SK-MEL-5 (cell line): Measurements from ENCODE around the gene MAP1LC3B. TPM values are rescaled to one million over a fixed set of nuclear protein-coding genes. Genes with fewer than 3 reads are reported as not detected.

Source experiments
- DNase-seq: peaks from one replicate; pipeline ENCODE4 v3.0.0-alpha.2; 2016; ENCODE audit warnings: low read depth, low spot score
- in situ Hi-C: cut with HindIII; loops from 2 replicates; pipeline ENCODE4 v1.10.0; 2016; ENCODE audit warnings: low sequenced_read_pairs, high pct_unique_total_duplicates, low pct_unique_long_range_greater_than_20kb
- total RNA-seq: library from RNA; depleted of rRNA; stranded (reverse); fragments of >200 nt; shearing (Covaris generic); gene quantifications from 2 replicates; pipeline ENCODE4 v1.2.3, GENCODE V29; 2014

The MAP1LC3B gene
- total RNA-seq, 1 experiment from 2014 or later: 32.2 TPM

DNA sequence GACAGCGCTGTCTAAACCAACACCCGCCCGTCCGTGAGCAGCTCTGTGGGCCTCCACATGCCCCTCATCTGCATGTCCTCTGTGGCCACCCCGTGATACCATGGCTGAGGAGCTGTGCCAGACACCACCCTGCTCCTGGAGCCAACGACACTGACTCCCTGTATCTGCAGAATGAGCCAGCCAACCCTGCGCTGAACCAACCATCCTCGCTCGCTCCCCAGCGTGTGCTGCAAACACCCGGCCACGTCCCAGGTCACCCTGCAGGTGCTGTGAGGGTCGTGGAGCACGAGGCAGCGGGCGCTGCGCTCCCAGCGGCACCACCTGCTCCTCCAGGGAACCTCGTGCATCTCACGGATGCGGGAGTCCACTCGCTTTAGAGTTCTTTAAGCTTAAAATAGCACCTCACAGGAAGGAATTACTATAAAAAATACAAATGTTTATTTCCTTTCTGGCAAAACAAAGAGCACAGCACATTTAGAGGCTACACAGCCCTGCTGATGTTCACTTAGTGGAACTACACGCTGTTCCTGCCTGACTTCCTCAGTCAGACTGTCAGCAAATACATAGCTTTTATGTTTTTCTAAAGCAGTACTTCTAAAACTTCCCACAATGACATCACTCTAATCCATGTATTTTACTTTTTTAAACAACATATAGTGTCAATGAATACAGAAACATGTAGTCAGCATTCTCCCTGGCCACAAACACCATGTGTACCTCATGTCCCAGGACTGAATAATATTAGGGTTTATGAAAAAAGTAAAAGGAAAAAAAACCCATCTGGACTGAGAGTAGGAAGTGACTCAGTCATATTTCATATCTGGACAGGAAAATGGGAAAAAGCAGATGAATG is 43.5 kb downstream of the MAP1LC3B start:
- no peak for DNase-seq
- in situ Hi-C loops: no loop called here

DNA sequence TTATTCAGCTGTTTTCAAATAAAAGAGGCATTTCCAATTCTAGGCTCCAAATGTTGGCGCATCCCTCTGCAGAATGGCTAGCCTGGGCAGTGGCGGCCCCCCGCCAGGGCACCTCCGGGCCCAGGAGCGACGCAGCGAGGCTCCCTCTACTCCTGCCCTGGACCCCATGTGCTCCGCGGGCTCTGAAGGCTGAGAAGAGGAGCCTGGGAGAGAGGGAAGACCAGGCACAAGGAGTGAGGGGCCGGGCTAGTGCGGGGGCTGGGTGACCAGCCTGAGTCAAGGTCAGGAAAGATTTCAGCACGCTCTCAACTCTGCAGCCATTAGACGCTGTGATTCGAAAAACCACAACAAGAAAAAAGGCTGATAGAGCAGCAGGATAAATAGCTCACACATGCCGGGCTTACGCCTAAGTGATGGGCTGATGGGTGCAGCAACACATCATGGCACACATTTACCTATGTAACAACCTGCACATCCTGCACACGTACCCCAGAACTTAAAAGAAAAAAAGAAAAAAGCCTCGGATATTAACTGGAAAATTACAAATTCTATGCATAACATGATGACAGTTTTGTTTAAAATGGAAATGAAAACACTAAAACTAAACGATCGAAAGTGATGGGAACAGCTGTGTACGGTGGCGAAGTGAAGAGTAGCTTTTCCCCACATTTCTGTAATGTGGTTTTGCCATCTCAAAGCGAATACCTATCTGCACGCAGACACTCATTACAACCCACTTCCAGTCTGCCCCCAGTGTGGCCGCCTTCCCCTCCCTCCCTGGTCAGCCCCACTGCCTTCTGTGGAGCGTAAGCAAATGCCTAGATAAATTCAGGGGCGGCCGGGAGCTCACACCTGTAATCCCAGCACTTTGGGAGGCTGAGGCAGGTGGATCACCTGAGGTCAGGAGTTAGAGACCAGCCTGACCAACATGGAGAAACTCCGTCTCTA is 44.4 kb downstream of the MAP1LC3B start:
- no peak for DNase-seq
- in situ Hi-C loops: no loop called here

DNA sequence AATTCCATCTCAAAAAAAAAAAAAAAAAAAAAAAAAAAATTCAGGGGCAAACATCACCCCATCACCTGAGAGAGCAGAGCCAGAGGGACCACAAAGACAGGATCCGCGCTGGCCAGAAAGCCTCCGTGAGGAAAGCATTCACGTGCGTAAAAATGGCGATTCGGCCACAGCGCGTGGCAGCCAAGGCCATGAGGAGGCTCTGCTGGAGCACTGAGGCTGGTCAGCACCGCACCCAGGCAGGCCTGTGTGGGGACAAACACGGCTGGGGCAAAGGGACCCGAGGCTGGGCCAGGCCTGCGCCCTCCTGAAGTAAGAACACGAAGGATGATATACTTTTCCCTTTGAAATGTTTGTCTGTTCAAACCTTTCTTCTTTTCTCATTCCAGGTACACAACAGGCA is 45.2 kb downstream of the MAP1LC3B start:
- DNase-seq: no peak
- in situ Hi-C loops: no loop called here

DNA sequence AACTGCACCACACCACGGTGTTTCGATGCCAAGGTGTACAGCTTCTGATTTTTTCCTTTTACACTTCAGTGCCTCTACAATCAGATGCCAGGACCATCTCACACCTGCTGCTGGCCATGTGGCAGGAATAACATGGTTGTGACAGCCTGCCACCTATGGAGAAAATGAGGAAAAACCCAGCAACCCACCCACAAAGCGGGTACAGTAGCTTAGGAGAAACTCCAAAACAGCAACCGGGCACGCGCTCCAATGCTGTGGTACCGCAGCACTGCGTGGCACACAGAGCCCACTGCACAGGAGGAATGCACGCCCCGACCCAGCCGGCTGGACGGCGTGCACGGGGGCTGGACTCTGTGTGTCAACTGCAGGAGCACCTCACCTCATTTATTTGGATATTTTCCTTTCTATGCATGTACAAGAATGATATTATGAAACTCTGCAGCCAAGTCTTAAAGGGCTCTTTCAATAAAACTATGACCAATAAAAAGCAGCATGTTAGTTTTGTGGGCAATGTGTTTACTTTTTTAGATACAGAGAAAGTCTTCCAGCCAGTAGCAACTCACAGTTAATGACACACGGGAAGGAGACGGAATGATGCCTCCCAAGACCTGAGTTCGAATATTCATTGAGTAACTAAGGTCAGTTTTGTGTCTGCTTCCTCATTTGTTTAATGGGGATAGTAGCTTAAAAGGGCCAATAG is 45.9 kb downstream of the MAP1LC3B start:
- in situ Hi-C loops: no loop called here
- DNase-seq: no peak

DNA sequence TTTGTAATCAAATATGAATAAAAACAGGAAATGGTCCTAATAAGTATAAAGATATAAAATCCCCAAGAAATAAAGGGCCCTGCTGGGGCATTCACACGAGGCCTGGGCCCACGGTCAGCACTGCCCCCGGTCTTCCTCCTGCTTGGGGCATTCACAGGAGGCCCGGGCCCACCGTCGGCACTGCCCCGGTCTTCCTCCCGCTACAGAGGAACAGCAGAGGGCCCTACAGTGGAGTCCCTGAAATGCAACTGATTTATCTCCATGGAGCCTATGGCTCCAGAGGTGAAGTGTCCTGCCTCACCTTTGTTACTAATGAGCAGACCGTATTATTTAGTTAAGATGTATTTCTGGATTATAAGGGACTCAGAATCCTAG is 46.5 kb downstream of the MAP1LC3B start:
- DNase-seq: no peak
- in situ Hi-C loops: no loop called here

DNA sequence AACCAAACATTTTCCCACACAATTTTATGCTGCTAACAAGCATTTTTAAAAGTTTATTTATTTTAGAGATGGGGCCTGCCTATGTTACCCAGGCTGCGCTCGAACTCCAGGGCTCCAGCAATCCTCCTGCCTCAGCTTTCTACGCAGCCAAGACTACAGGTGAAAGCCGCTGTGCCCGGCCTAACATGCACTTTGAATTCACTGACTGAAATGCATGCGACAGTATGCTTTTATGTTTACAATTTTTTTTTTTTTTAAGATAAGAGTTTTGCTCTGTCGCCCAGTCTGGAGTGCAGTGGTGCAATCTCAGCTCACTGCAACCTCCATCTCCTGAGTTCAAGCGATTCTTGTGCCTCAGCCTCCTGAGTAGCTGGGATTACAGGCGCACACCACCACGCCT is 47.8 kb downstream of the MAP1LC3B start:
- in situ Hi-C loops: no loop called here

DNA sequence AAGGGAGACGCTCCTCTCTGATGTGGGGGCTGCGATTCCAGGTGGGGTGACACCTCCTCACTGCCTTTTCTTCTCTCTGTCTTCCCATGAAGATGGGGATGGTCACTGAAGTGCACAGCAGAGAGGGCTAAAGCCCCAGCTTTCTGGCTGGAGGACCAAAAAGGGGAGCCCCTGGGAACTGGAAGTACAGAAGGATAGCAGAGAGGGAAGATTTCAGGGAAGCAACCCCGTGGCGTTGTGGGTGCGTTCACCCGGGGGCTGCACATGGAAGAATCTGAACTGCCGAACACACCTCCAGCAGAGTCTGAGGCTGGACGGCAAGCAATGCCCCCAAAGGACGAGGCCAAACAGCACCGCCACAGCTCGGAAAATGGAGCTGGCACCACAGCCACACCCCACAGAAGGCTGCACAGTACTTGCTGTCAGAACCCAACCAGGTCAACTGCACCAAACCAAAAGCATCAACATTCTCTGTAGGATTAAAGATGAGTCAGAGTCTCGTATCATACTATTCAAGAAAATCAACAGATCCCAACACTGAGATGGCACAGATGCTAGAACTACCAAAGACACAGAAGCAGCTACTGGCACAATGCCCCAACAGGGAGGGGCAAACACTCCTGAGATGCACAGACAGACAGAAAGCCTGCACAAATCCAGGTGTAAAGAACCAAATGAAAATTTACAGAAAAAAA is 49.9 kb downstream of the MAP1LC3B start:
- no peak for DNase-seq

More for the DNA sequence above, 47.8 kb downstream of the MAP1LC3B start:
- no peak for DNase-seq

DNA sequence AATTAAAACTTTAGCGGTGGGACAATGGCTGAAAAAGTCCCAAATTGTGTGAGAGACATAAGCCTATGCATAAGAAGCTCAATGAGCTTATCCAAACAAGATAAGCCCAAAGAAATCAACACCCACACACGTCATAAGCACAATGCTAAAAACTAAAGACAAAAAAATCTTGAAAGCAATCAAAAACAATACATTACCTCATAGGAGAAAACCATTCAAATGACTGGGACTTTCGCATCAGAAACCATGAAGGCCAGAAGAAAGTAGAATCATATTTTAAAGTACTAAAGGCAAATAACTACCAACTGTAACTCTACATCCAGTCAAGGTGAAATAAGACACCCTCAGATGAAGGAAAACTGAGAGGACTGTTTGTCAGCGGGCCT is 50.4 kb downstream of the MAP1LC3B start:
- DNase-seq: no peak
- in situ Hi-C loops: no loop called here

More for the DNA sequence above, 49.9 kb downstream of the MAP1LC3B start:
- in situ Hi-C loops: no loop called here

DNA sequence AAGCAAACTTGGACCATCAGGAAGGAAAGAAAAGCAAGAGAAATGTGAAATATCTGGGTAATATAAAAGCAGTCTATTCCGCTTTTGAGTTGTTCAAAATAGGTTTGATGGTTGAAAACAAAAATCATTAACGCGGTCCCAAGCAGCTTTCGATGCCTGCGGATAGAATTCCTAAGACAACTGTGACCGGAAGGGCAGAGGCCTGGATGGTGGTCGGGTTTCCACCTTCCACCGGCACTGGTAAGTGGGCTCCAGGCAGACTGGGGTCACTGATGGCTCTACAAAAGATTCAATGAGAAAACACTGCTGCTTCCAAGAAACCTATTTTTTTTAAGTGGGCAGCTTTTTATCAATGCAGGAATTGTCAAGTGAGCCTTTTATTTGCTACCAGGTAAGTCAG is 50.9 kb downstream of the MAP1LC3B start:
- DNase-seq: no peak
- in situ Hi-C loops: no loop called here

DNA sequence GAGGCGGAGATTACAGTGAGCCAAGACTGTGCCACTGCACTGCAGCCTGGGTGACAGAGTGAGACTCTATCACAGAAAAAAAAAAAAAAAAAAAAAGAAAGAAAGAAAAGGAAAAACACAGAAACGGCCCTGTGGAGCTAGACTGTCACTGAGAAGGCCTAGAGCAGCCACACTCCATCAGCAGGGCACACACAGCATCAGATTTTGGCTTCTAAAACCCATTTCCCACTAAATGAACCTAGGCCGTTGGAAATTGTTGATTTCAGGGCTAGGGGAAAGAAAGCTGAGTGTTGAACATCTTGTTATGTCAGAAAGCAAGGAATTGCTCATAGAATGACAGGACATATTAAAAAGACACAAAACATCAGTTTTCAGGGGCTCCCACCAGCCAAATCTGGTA is 51.8 kb downstream of the MAP1LC3B start:
- in situ Hi-C loops: no loop called here
- DNase-seq: no peak

DNA sequence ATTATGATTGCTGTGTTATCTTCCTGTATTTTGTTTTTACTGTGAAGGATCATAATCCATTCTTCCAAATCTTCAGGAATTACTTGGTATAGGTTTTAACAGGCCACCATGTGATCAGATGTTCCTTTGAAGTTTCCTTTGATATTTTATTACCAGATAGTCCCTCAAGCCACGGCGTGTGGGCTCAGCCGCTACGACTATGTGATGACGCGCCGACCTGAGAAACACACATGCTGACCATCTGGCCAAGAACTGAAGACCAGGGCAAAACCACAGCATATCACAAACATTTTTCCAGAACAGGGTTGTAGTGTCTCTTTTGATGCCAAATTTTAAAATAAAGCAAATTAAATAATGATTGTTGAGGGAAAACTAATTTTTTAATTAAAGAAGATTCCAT is 53.4 kb downstream of the MAP1LC3B start:
- DNase-seq: no peak
- in situ Hi-C loops: no loop called here

DNA sequence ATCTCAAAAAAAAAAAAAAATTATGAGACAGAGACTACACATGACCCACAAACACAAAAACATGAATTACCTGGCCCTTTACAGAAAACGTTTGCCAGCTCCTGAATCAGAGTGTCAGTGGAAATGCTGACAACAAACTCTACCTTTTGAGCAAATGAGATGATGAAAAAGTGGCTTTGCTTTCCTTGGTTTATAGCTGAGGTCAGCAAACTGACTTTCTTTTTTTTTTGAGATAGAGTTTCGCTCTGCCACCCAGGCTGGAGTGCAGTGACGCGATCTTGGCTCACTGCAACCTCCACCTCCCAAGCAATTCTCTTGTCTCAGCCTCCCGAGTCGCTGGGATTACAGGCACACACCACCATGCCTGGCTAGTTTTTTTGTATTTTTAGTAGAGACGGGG is 54.3 kb downstream of the MAP1LC3B start:
- DNase-seq: no peak
- in situ Hi-C loops: no loop called here

DNA sequence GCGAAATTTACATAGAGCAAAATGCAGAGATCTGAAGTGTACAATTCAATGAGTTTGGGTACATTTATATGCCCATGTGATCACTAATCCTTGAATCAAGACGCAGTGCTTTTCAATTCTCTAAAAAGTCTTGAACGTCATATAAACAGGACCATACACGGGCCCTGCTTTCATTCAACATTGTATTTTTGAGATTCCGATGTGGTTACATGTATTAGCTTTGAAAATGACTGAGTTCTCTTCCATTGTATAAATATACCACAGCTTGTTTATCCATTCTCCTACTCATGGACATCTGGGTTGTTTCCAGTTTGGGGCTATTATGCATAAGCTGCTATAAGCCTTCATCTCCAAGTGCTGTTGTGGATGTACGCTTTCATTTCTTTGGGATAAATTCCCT is 55.2 kb downstream of the MAP1LC3B start:
- in situ Hi-C loops: no loop called here
- no peak for DNase-seq

DNA sequence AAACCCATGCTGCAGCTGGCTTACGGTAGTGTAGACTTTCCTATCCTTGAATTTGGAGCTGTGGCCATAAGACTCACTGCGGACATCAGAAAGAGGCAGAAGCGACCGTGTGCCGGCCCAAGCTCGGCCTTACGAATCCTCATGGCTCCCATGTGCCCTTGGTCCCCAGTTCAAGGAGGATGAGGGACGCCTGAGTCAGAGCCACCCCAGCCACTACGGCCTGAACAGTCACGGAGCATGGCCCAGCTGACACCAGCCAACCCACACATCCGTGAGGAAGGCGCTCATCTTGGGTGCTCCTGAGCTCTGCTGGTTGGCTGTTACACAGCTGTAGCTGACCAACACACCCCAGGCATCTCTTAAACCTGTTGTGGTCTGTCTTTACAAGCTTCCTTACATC is 56.7 kb downstream of the MAP1LC3B start:
- DNase-seq: no peak
- in situ Hi-C loops: no loop called here

DNA sequence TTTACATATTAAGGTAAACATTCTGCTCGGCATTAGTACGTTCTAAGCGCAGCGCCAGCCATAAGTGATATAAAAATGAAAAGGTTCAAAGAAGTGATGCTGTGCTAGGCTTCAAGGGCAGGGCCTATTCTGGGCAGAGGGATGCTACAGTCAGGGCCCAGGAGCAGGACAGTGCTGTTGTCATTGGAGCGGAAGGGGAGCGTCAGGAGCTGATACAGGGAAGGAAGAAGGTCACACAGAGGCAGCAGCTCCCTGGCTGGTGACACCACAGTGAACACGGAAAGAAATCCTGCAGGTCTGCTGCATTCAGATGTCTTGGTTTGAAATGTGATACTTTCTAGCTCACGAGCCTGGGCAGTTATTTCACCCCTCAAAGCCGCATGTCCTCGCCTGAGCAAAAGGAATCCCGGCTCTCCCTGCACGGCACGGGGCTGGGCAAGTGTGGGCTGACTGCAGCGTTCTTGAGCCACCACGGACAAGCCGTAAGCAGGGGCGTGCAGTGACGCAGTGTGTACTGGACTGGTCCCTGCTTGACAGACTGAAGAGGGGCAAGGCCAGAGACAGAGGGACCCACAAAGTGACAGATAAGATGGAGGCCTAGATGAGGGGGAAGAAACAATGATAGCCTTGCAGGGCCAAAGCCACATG is 59.6 kb downstream of the MAP1LC3B start:
- in situ Hi-C loops: no loop called here
- no peak for DNase-seq

DNA sequence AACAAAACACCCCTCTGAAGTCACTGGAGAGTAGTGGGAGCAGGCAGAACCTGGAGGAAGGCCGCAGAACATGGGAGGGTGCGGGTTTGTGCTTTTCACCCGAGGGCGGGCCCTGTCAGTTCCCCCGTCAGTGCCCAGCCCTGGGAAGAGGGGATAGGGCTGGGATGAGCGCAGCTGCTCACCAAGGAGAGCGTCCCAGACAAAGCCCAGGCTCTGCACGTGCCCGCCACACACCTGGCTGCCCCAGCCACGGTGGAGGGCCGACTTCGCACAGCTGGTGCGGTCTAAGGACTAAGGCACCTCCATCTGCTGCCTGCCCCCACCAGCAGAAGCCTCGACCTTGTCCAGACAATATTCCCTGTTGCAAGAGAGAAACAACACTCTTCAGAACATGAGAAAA is 61.2 kb downstream of the MAP1LC3B start:
- no peak for DNase-seq
- in situ Hi-C loops: no loop called here
